ENCODE results near the gene EFNA2.

EFNA2 gene

GRCh38 chr19:1275260-1275975 lies 10.3 kb upstream of the EFNA2 start, which contains the start of gene FAM174C:
Gene FAM174C, plus strand, starts transcription at chr19:1275530. Its CDS starts 20 bp downstream, at chr19:1275550.
- H3K4me3 ChIP-seq (ENCODE audit: low read depth, low read length): peak within 1 kb of the TSS; percentile 95
- TF ChIP-seq CTCF (IDR thresholded peaks at IDR 0.05; ENCODE audit: insufficient read depth, low read depth, low read length, missing control alignments): no peak
- peak; percentile 99 for DNase-seq (ENCODE audit: low read depth)

- peak; percentile 37 for DNase-seq (ENCODE audit: low read depth)
- peak overlapping the region; percentile 95 for H3K4me3 ChIP-seq (ENCODE audit: low read depth, low read length)
- no peak for TF ChIP-seq CTCF (IDR thresholded peaks at IDR 0.05; ENCODE audit: insufficient read depth, low read depth, low read length, missing control alignments)
Measured at GRCh38 chr19:1275976-1276627, 9.6 kb upstream of the EFNA2 start.

GRCh38 chr19:1276628-1277022 lies 9.0 kb upstream of the EFNA2 start:
- no peak for TF ChIP-seq CTCF (IDR thresholded peaks at IDR 0.05; ENCODE audit: insufficient read depth, low read depth, low read length, missing control alignments)
- H3K4me3 ChIP-seq (ENCODE audit: low read depth, low read length): peak overlapping the region; percentile 95
- DNase-seq (ENCODE audit: low read depth): peak; percentile 62

DNA sequence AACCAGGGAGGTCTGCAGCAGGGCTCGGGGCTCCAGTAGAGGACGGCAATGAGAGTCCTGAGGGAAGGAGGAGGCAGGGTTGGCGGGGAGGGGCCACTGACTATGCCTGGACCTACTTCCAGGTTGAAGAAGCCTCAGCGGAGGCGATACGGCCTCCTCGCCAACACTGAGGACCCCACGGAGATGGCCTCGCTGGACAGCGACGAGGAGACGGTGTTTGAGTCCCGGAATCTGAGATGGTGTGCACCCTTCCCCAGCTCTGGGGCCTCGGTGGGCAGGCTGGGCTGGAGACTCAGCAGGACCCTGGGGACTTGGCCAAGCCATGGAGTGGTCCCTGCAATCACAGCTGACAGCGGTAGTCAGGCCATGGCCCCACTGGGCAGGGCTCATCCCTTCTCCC lies 8.6 kb upstream of the EFNA2 start:
- DNase-seq (ENCODE audit: low read depth): no peak
- no peak for TF ChIP-seq CTCF (IDR thresholded peaks at IDR 0.05; ENCODE audit: insufficient read depth, low read depth, low read length, missing control alignments)
- peak overlapping the region; percentile 95 for H3K4me3 ChIP-seq (ENCODE audit: low read depth, low read length)

GRCh38 chr19:1278074-1278473 lies 7.6 kb upstream of the EFNA2 start:
- DNase-seq (ENCODE audit: low read depth): no peak
- no peak overlapping the region for H3K4me3 ChIP-seq (ENCODE audit: low read depth, low read length)
- no peak for TF ChIP-seq CTCF (IDR thresholded peaks at IDR 0.05; ENCODE audit: insufficient read depth, low read depth, low read length, missing control alignments)

DNA sequence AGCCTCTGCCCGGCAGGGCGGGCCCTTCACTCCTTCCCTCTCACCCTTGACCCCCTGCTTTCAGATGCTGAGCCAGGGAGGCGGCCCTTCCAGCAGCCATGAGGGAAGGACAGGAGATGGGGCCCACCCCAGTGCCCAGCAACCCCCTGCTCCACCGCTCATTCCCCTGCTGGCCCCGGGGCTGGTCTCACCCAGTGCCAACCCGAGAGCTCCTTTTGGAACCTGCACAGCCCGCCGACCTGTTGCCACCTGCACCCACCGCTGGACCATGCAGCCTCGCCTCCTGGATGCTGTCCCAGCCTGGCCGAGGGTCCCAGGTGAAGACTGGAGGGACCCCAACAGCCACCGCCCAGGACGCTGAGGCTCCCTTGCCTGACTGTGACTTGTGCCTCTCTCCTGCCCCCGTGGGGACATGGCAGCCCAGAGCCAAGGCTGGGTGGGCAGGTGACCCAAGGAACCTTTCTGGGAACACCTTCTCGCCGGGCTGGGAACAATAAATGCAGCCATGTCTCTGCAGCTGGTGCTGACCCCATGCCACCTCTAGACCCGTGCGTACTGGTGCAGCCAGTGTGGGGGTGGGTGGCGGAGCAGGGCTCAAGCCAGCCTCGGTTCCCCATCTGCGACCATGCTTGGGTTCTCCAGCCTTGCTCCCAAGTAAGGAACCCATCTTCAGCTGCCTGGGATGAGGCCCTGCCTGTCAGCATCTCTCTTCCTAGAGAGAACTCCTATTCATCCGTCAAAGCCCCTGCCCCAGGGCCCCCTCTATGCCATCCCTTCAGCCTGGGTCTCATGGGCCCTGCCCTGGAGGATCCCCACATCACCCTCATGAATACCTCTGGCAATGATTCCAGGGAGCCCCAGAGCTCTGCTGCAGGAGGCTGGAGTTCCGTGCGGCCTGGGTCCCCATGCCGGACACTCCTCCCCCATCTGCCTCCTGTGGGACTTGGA lies 6.7 kb upstream of the EFNA2 start:
- no peak overlapping the region for H3K4me3 ChIP-seq (ENCODE audit: low read depth, low read length)
- DNase-seq (ENCODE audit: low read depth): no peak
- no peak for TF ChIP-seq CTCF (IDR thresholded peaks at IDR 0.05; ENCODE audit: insufficient read depth, low read depth, low read length, missing control alignments)
